Limb (tissue), 2 donors: Measurements from ENCODE around the gene RSPO4.
"Not testable (repeated sequence)": the region's sequence is repeated elsewhere in the genome, so short reads cannot be mapped to it uniquely, and the experiment has no call there.

Experiments used
- DNase-seq, 2 donors: peaks; one replicate each; pipeline ENCODE4 v3.0.0-alpha.2; 2016; ENCODE audit errors: extremely low spot score in 2 of 2

The RSPO4 gene

GRCh38 chr20:1003920-1004697 lies 2.0 kb upstream of the RSPO4 start:
- no peak for DNase-seq

- DNase-seq, result no peak
These were observed 811 bp upstream of the RSPO4 start for GRCh38 chr20:1002682-1003561.

- DNase-seq, result no peak
These were observed 995 bp downstream of the RSPO4 start for GRCh38 chr20:1001116-1001515.

- DNase-seq, result no peak
These were observed 3.8 kb downstream of the RSPO4 start for GRCh38 chr20:998231-998830.

- DNase-seq, result no peak
These were observed 4.6 kb downstream of the RSPO4 start for GRCh38 chr20:997486-997885.

- no peak for DNase-seq
These were observed 5.1 kb downstream of the RSPO4 start for GRCh38 chr20:997016-997415.

- no peak for DNase-seq
These were observed 6.9 kb downstream of the RSPO4 start for GRCh38 chr20:995170-995569.

GRCh38 chr20:992801-993535 lies 9.1 kb downstream of the RSPO4 start:
- DNase-seq, result no peak

GRCh38 chr20:991850-992249 lies 10.3 kb downstream of the RSPO4 start:
- no peak for DNase-seq

- no peak for DNase-seq
These were observed 11.7 kb downstream of the RSPO4 start for GRCh38 chr20:990293-990959.

GRCh38 chr20:988272-988671 lies 13.8 kb downstream of the RSPO4 start:
- DNase-seq, result no peak

GRCh38 chr20:987677-988076 lies 14.4 kb downstream of the RSPO4 start:
- DNase-seq, result no peak

- no peak for DNase-seq
These were observed 15.3 kb downstream of the RSPO4 start for GRCh38 chr20:986733-987355.

- DNase-seq, result not testable (repeated sequence)
These were observed 17.1 kb downstream of the RSPO4 start for GRCh38 chr20:984994-985393.

- DNase-seq, result no peak
These were observed 19.4 kb downstream of the RSPO4 start for GRCh38 chr20:982754-983153.

- DNase-seq, result no peak
These were observed 25.1 kb downstream of the RSPO4 start for GRCh38 chr20:977021-977420.

GRCh38 chr20:976033-976432 lies 26.1 kb downstream of the RSPO4 start:
- DNase-seq, result no peak

GRCh38 chr20:973785-974194 lies 28.3 kb downstream of the RSPO4 start:
- no peak for DNase-seq

- DNase-seq, result no peak
These were observed 29.9 kb downstream of the RSPO4 start for GRCh38 chr20:972256-972655.

- no peak for DNase-seq
These were observed 30.8 kb downstream of the RSPO4 start for GRCh38 chr20:971346-971745.

GRCh38 chr20:969868-970267 lies 32.2 kb downstream of the RSPO4 start:
- DNase-seq, result no peak
